Left kidney (tissue), 2 donors: ENCODE results near the gene NUP42. TPM values are rescaled to one million over a fixed set of nuclear protein-coding genes. Genes with fewer than 3 reads are reported as not detected.
"Not testable (repeated sequence)": the region's sequence is repeated elsewhere in the genome, so short reads cannot be mapped to it uniquely, and the experiment has no call there.

Experiments used
- DNase-seq: peaks from one replicate; pipeline ENCODE4 v3.0.0-alpha.2; 2013
- polyA plus RNA-seq: library from polyadenylated mRNA; unstranded; fragments of 120-200 nt; gene quantifications from one replicate; pipeline ENCODE4 v1.2.1, GENCODE V29; 2013; ENCODE audit not compliant: insufficient read length

The NUP42 gene
- polyA plus RNA-seq, 1 donor: 85.6 TPM

GRCh38 chr7:23197745-23198144, 15.9 kb downstream of the NUP42 start:
- not testable (repeated sequence) for DNase-seq

- DNase-seq: no peak
Observed at GRCh38 chr7:23200331-23200730, 18.5 kb downstream of the NUP42 start.

- DNase-seq: no peak
Observed at GRCh38 chr7:23204241-23204640, 22.4 kb downstream of the NUP42 start.

GRCh38 chr7:23205577-23205908, 23.7 kb downstream of the NUP42 start:
- DNase-seq: no peak

GRCh38 chr7:23205909-23206767, 24.3 kb downstream of the NUP42 start:
- DNase-seq: peak; percentile 54

GRCh38 chr7:23207021-23207420, 25.2 kb downstream of the NUP42 start:
- DNase-seq: no peak

GRCh38 chr7:23207884-23208283, 26.0 kb downstream of the NUP42 start:
- no peak for DNase-seq

- no peak for DNase-seq
Observed at GRCh38 chr7:23208316-23208715, 26.5 kb downstream of the NUP42 start.

GRCh38 chr7:23210506-23210905, 28.7 kb downstream of the NUP42 start:
- DNase-seq: no peak

GRCh38 chr7:23211589-23211988, 29.7 kb downstream of the NUP42 start:
- DNase-seq: peak; percentile 73

GRCh38 chr7:23212395-23212794, 30.5 kb downstream of the NUP42 start:
- DNase-seq: no peak

GRCh38 chr7:23212841-23213240, 31.0 kb downstream of the NUP42 start:
- DNase-seq: no peak

GRCh38 chr7:23213755-23214154, 31.9 kb downstream of the NUP42 start:
- DNase-seq: no peak

GRCh38 chr7:23214423-23214822, 32.6 kb downstream of the NUP42 start:
- DNase-seq: no peak

- DNase-seq: no peak
Observed at GRCh38 chr7:23214938-23215337, 33.1 kb downstream of the NUP42 start.

- no peak for DNase-seq
Observed at GRCh38 chr7:23216021-23216420, 34.2 kb downstream of the NUP42 start.

- DNase-seq: no peak
Observed at GRCh38 chr7:23218196-23218595, 36.3 kb downstream of the NUP42 start.

GRCh38 chr7:23220690-23221305, 39.0 kb downstream of the NUP42 start:
- no peak for DNase-seq

GRCh38 chr7:23222439-23223030, 40.7 kb downstream of the NUP42 start:
- no peak for DNase-seq

GRCh38 chr7:23224364-23224763, 42.5 kb downstream of the NUP42 start:
- not testable (repeated sequence) for DNase-seq

GRCh38 chr7:23226844-23227450, 45.1 kb downstream of the NUP42 start:
- DNase-seq: no peak

- no peak for DNase-seq
Observed at GRCh38 chr7:23228412-23228811, 46.6 kb downstream of the NUP42 start.

GRCh38 chr7:23230641-23231101, 48.8 kb downstream of the NUP42 start:
- no peak for DNase-seq
